HepG2 (cell line): ENCODE measurements around the gene BMF. TPM values are rescaled to one million over a fixed set of nuclear protein-coding genes. Genes with fewer than 3 reads are reported as not detected.

Source experiments
- BATF2 ChIP-seq: sonication (generic); formaldehyde crosslinking; IDR thresholded peaks from 2 replicates; pipeline ENCODE4 v1.8.0; 2022; ENCODE audit warnings: mild to moderate bottlenecking, missing genetic modification reagents, moderate library complexity
- BRCA1 ChIP-seq: sonication (generic); formaldehyde crosslinking; IDR thresholded peaks from 2 replicates; pipeline ENCODE4 v1.4.0; 2020; ENCODE audit warnings: missing genetic modification reagents
- CSRNP1 ChIP-seq: sonication (generic); formaldehyde crosslinking; IDR thresholded peaks from 2 replicates; pipeline ENCODE4 v1.8.1; 2023; ENCODE audit warnings: mild to moderate bottlenecking, missing genetic modification reagents
- DPF2 ChIP-seq: sonication (generic); formaldehyde crosslinking; IDR thresholded peaks from 2 replicates; pipeline ENCODE4 v1.4.0; 2020; ENCODE audit warnings: mild to moderate bottlenecking, low read depth, missing genetic modification reagents, borderline replicate concordance
- FOSL2 ChIP-seq: sonication (generic); formaldehyde crosslinking; IDR thresholded peaks from 2 replicates; pipeline ENCODE4 v1.4.0; 2020; ENCODE audit warnings: missing genetic modification reagents
- GMEB1 ChIP-seq: sonication (generic); formaldehyde crosslinking; IDR thresholded peaks from 2 replicates; pipeline ENCODE4 v1.5.1; 2020; ENCODE audit warnings: missing genetic modification reagents, mild to moderate bottlenecking, borderline replicate concordance
- MED13 ChIP-seq: sonication (generic); formaldehyde crosslinking; IDR thresholded peaks from 2 replicates; pipeline ENCODE4 v1.5.0; 2020; ENCODE audit warnings: missing genetic modification reagents
- MIXL1 ChIP-seq: IDR thresholded peaks from 2 replicates; pipeline ENCODE4 v1.6.1; 2016
- MXD1 ChIP-seq: sonication (generic); formaldehyde crosslinking; IDR thresholded peaks from 2 replicates; pipeline ENCODE4 v1.4.0; 2020; ENCODE audit warnings: mild to moderate bottlenecking, missing genetic modification reagents
- TBX3 ChIP-seq: fragments of 450-650 bp; IDR thresholded peaks from 2 replicates; pipeline ENCODE4 v1.6.1; 2017; ENCODE audit warnings: antibody characterized with exemption, mild to moderate bottlenecking, inconsistent platforms, borderline replicate concordance
- TCF7L2 ChIP-seq: IDR thresholded peaks from 2 replicates; pipeline ENCODE4 v1.6.1; 2011; ENCODE audit warnings: mild to moderate bottlenecking, low read depth, low read length, moderate library complexity
- TEAD3 ChIP-seq: optimal IDR thresholded peaks from 2 replicates; pipeline ENCODE3; 2016; ENCODE audit warnings: borderline replicate concordance
- USF2 ChIP-seq, 2 experiments: sonication (generic) in 1 of 2; formaldehyde crosslinking in 1 of 2; IDR thresholded peaks; 2 replicates each; pipeline versions ENCODE4 v1.5.1 to v1.6.1; 2011 to 2020; ENCODE audit warnings: borderline replicate concordance in 1 of 2, low read depth in 1 of 2, low read length in 1 of 2, mild to moderate bottlenecking in 1 of 2, missing genetic modification reagents in 1 of 2, moderate library complexity in 1 of 2
- ZMYM4 ChIP-seq: sonication (generic); formaldehyde crosslinking; IDR thresholded peaks from 2 replicates; pipeline ENCODE4 v1.8.1; 2023; ENCODE audit warnings: mild to moderate bottlenecking, missing genetic modification reagents
- ZNF331 ChIP-seq: sonication (generic); formaldehyde crosslinking; IDR thresholded peaks from 2 replicates; pipeline ENCODE4 v1.4.0; 2020; ENCODE audit warnings: missing genetic modification reagents
- ZNF503 ChIP-seq: sonication (generic); formaldehyde crosslinking; IDR thresholded peaks from 2 replicates; pipeline ENCODE4 v1.4.0; 2020; ENCODE audit warnings: missing genetic modification reagents
- ZNF546 ChIP-seq: sonication (generic); formaldehyde crosslinking; conservative IDR thresholded peaks from 2 replicates; pipeline ENCODE4 v1.8.1; 2023; ENCODE audit warnings: mild to moderate bottlenecking, missing genetic modification reagents
- ZNF644 ChIP-seq: IDR thresholded peaks from 2 replicates; pipeline ENCODE4 v1.6.1; 2016; ENCODE audit warnings: low read depth
- ZNF772 ChIP-seq: sonication (generic); formaldehyde crosslinking; IDR thresholded peaks from 2 replicates; pipeline ENCODE4 v1.5.0; 2020; ENCODE audit warnings: mild to moderate bottlenecking, missing genetic modification reagents
- polyA plus RNA-seq, 8 experiments: library from polyadenylated mRNA; depleted of rRNA in 3 of 8; stranded (reverse) in 7 of 8; unstranded in 1 of 8; fragments of >200 nt; fragmentation: Illumina TruSeq in 4 of 8; extraction: Trizol in 4 of 8; gene quantifications; 2 replicates each; pipeline versions ENCODE4 v1.2.1 to v1.2.3, GENCODE V29; 2011 to 2016; ENCODE audit warnings: low read depth in 4 of 8, missing spikeins in 1 of 8, mixed read lengths in 1 of 8; ENCODE audit not compliant: insufficient read depth in 1 of 8
- total RNA-seq, 5 experiments: library from RNA; depleted of rRNA; stranded (reverse); fragments of >200 nt; fragmentation: Illumina TruSeq; extraction: Trizol; gene quantifications; 2 replicates each; pipeline ENCODE4 v1.2.3, GENCODE V29; 2016; ENCODE audit warnings: low read depth in 1 of 5

Gene BMF
- total and polyA plus RNA-seq, 2 of the 13 experiments (the other 11 are each of a cell fraction or from before 2014, with no cell fraction given): 8.7 to 15.9 TPM

GRCh38 chr15:40087991-40088928 is 20.4 kb downstream of the BMF start (continued):
- TF ChIP-seq MIXL1 (CRISPR knock-in tag) (no peak), TCF7L2 (no peak), ZNF772 (0 out of 2 replicates have a peak, but pooled peaks have one; percentile 59), TBX3 (peak; percentile 35; the same call in 1 of the 2 replicates), DPF2 (CRISPR knock-in tag) (peak; percentile 90), BRCA1 (CRISPR knock-in tag) (no peak), MED13 (CRISPR knock-in tag) (0 out of 2 replicates have a peak, but pooled peaks have one; percentile 2), GMEB1 (CRISPR knock-in tag) (peak; percentile 29; the same call in 1 of the 2 replicates), ZNF503 (CRISPR knock-in tag) (0 out of 2 replicates have a peak, but pooled peaks have one; percentile 65), ZNF331 (peak; percentile 75; the same call in 1 of the 2 replicates), ZMYM4 (CRISPR knock-in tag) (peak; percentile 56; the same call in 1 of the 2 replicates), MXD1 (CRISPR knock-in tag) (0 out of 2 replicates have a peak, but pooled peaks have one; percentile 17), FOSL2 (CRISPR knock-in tag) (peak; percentile 79), CSRNP1 (CRISPR knock-in tag) (peak; percentile 58; the same call in 1 of the 2 replicates), TEAD3 (peak; percentile 59), ZNF546 (CRISPR knock-in tag) (0 out of 2 replicates have a peak, but pooled peaks have one; percentile 60), USF2 (IDR thresholded peaks at IDR 0.05; ENCODE audit: low read depth, low read length) (no peak), USF2 (CRISPR knock-in tag; IDR thresholded peaks at IDR 0.05; ENCODE audit: borderline replicate concordance) (no peak), BATF2 (CRISPR knock-in tag) (no peak), ZNF644 (CRISPR knock-in tag) (0 out of 2 replicates have a peak, but pooled peaks have one; percentile 46)
